HepG2 (cell line): Measurements from ENCODE around the gene KRTAP19-1.

Experiments
- CTCF ChIP-seq: sonication (generic); formaldehyde crosslinking; IDR thresholded peaks from 2 replicates; pipeline ENCODE4 v1.5.0; 2020; ENCODE audit warnings: mild to moderate bottlenecking, missing genetic modification reagents, moderate library complexity
- EP300 ChIP-seq, 3 experiments: sonication (generic) in 1 of 3; formaldehyde crosslinking in 1 of 3; IDR thresholded peaks; 2 replicates each; pipeline versions ENCODE4 v1.5.1 to v1.6.1; 2011 to 2020; ENCODE audit warnings: low read depth in 2 of 3, low read length in 2 of 3, borderline replicate concordance in 1 of 3, improper control_type of control experiment in 1 of 3, mild to moderate bottlenecking in 1 of 3, missing genetic modification reagents in 1 of 3, moderate library complexity in 1 of 3
- EZH2 ChIP-seq: conservative IDR thresholded peaks from 2 replicates; pipeline ENCODE4 v1.6.1; 2012; ENCODE audit warnings: mild to moderate bottlenecking, low read depth, low read length, moderate library complexity
- IRF2 ChIP-seq: IDR thresholded peaks from 2 replicates; pipeline ENCODE4 v1.6.1; 2018; ENCODE audit warnings: missing genetic modification reagents, missing compliant biosample characterization
- NR1H2 ChIP-seq: sonication (generic); formaldehyde crosslinking; IDR thresholded peaks from 2 replicates; pipeline ENCODE4 v1.8.1; 2022; ENCODE audit warnings: low read depth, missing genetic modification reagents, borderline replicate concordance
- POLR2A ChIP-seq, 2 experiments: IDR thresholded peaks; 2 replicates each; pipeline ENCODE4 v1.6.1; 2011; ENCODE audit warnings: low read depth in 2 of 2, low read length in 2 of 2, mild to moderate bottlenecking in 1 of 2, moderate library complexity in 1 of 2; ENCODE audit not compliant: insufficient read depth in 1 of 2
- REST ChIP-seq, 2 experiments: IDR thresholded peaks; 2 replicates each; pipeline ENCODE4 v1.6.1; 2011 to 2012; ENCODE audit warnings: low read length in 2 of 2, borderline replicate concordance in 1 of 2, low read depth in 1 of 2, mild to moderate bottlenecking in 1 of 2, moderate library complexity in 1 of 2
- SP4 ChIP-seq: sonication (generic); formaldehyde crosslinking; IDR thresholded peaks from 2 replicates; pipeline ENCODE4 v1.8.1; 2023; ENCODE audit warnings: mild to moderate bottlenecking, missing genetic modification reagents
- ZBTB8A ChIP-seq: sonication (generic); formaldehyde crosslinking; IDR thresholded peaks from 2 replicates; pipeline ENCODE4 v1.4.0; 2020; ENCODE audit warnings: mild to moderate bottlenecking, low read depth, missing genetic modification reagents, borderline replicate concordance
- ZNF274 ChIP-seq: sonication (generic); formaldehyde crosslinking; IDR thresholded peaks from 2 replicates; pipeline ENCODE4 v1.5.1; 2020; ENCODE audit warnings: mild to moderate bottlenecking, missing genetic modification reagents
- TF ChIP-seq, protein P1 (sequence below): IDR thresholded peaks from 2 replicates; pipeline ENCODE4 v1.6.1; 2012; ENCODE audit warnings: inconsistent platforms
- TF ChIP-seq, protein P2 (sequence below): sonication (generic); formaldehyde crosslinking; IDR thresholded peaks from 2 replicates; pipeline ENCODE4 v1.5.1; 2020; ENCODE audit warnings: mild to moderate bottlenecking, missing genetic modification reagents
- TF ChIP-seq, protein P3 (sequence below): sonication (generic); formaldehyde crosslinking; IDR thresholded peaks from 2 replicates; pipeline ENCODE4 v1.4.0; 2020; ENCODE audit warnings: missing genetic modification reagents
- TF ChIP-seq, protein P4 (sequence below): sonication (generic); formaldehyde crosslinking; IDR thresholded peaks from 2 replicates; pipeline ENCODE4 v1.5.1; 2020; ENCODE audit warnings: missing genetic modification reagents, mild to moderate bottlenecking, borderline replicate concordance

- TF ChIP-seq CTCF (CRISPR knock-in tag): no peak
- TF ChIP-seq EP300 (IDR thresholded peaks at IDR 0.05; ENCODE audit: low read depth in 2 of 2, low read length in 2 of 2): no peak
- TF ChIP-seq EP300 (CRISPR knock-in tag; IDR thresholded peaks at IDR 0.05; ENCODE audit: borderline replicate concordance): no peak
- no peak for TF ChIP-seq NR1H2 (CRISPR knock-in tag)
- TF ChIP-seq SP4 (CRISPR knock-in tag): no peak
- TF ChIP-seq, protein P1, sequence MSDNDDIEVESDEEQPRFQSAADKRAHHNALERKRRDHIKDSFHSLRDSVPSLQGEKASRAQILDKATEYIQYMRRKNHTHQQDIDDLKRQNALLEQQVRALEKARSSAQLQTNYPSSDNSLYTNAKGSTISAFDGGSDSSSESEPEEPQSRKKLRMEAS: no peak
- TF ChIP-seq, protein P2, sequence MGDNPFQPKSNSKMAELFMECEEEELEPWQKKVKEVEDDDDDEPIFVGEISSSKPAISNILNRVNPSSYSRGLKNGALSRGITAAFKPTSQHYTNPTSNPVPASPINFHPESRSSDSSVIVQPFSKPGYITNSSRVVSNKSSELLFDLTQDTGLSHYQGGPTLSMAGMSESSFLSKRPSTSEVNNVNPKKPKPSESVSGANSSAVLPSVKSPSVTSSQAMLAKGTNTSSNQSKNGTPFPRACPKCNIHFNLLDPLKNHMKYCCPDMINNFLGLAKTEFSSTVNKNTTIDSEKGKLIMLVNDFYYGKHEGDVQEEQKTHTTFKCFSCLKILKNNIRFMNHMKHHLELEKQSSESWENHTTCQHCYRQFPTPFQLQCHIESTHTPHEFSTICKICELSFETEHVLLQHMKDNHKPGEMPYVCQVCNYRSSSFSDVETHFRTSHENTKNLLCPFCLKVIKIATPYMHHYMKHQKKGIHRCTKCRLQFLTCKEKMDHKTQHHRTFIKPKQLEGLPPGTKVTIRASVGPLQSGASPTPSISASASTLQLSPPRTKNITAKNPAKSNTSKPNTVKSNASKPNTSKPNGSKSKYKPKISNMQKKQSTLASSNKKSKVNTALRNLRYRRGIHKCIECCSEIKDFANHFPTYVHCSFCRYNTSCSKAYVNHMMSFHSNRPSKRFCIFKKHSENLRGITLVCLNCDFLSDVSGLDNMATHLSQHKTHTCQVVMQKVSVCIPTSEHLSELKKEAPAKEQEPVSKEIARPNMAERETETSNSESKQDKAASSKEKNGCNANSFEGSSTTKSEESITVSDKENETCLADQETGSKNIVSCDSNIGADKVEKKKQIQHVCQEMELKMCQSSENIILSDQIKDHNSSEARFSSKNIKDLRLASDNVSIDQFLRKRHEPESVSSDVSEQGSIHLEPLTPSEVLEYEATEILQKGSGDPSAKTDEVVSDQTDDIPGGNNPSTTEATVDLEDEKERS (CRISPR knock-in tag): no peak
- TF ChIP-seq, protein P3, sequence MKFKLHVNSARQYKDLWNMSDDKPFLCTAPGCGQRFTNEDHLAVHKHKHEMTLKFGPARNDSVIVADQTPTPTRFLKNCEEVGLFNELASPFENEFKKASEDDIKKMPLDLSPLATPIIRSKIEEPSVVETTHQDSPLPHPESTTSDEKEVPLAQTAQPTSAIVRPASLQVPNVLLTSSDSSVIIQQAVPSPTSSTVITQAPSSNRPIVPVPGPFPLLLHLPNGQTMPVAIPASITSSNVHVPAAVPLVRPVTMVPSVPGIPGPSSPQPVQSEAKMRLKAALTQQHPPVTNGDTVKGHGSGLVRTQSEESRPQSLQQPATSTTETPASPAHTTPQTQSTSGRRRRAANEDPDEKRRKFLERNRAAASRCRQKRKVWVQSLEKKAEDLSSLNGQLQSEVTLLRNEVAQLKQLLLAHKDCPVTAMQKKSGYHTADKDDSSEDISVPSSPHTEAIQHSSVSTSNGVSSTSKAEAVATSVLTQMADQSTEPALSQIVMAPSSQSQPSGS (CRISPR knock-in tag): no peak
- TF ChIP-seq IRF2: no peak
- no peak for TF ChIP-seq POLR2A (IDR thresholded peaks at IDR 0.05; ENCODE audit: insufficient read depth in 1 of 2, low read depth in 2 of 2, low read length in 2 of 2)
- TF ChIP-seq ZNF274: no peak
- TF ChIP-seq REST (IDR thresholded peaks at IDR 0.05; ENCODE audit: borderline replicate concordance in 1 of 2, low read depth in 1 of 2, low read length in 2 of 2): no peak
- no peak for TF ChIP-seq ZBTB8A (CRISPR knock-in tag)
- TF ChIP-seq, protein P4, sequence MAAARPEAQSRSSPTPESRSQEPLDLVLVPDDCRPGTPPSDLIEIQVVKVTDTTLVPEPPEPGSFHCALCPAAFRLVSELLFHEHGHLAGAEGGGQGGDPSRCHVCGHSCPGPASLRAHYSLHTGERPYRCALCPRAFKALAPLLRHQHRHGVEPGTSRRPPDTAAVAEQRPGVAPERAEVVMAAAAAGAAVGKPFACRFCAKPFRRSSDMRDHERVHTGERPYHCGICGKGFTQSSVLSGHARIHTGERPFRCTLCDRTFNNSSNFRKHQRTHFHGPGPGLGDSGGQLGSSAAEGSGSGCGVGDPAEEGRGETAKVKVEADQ (CRISPR knock-in tag): no peak
- no peak for TF ChIP-seq EZH2
Observed at GRCh38 chr21:30444204-30444603, 36.0 kb downstream of the KRTAP19-1 start.
